ENCODE measurements around the gene CDC42BPG.

CDC42BPG gene

DNA sequence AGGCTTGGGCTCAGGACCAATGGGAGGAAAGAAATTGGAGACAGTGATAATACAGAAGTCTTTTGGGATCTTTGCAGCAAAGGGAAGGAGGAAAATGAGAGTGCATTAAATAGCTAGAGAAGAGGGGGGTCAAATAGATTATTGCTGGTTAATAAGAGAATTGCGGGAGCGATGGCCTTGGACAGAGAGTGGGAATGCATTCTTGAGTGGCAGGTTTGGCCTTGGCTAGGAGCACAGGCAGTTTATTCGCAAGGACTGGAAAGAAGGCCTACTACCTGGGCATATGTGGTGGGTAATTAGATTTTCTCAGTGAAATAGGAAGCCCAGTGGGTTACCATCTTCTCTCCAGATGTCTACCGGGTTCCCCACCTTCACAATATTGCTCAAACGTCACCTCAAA is 30.6 kb downstream of the CDC42BPG start:
- peaks cover 7% of the 10 kb centered on the region; the same call in 1 of the 2 replicates for H3F3A ChIP-seq (ENCODE audit: control insufficient read depth, insufficient read depth)
- H3K4me2 ChIP-seq (ENCODE audit: low read length) = no peak overlapping the region
- no peak overlapping the region for H3K4me3 ChIP-seq (ENCODE audit: low read length)
- no peaks in the 10 kb centered on the region for H3K27me3 ChIP-seq (ENCODE audit: control insufficient read depth, low read length)
- H3K9me3 ChIP-seq (ENCODE audit: control insufficient read depth, insufficient read depth, low read length) = no peaks in the 10 kb centered on the region
- peaks cover 6% of the 10 kb centered on the region; the same call in 1 of the 2 replicates for H3K36me3 ChIP-seq (ENCODE audit: control insufficient read depth, low read length)
- no peak for TF ChIP-seq EZH2phosphoT487 (IDR thresholded peaks at IDR 0.05; ENCODE audit: borderline replicate concordance, low read length)
- TF ChIP-seq, protein P1, sequence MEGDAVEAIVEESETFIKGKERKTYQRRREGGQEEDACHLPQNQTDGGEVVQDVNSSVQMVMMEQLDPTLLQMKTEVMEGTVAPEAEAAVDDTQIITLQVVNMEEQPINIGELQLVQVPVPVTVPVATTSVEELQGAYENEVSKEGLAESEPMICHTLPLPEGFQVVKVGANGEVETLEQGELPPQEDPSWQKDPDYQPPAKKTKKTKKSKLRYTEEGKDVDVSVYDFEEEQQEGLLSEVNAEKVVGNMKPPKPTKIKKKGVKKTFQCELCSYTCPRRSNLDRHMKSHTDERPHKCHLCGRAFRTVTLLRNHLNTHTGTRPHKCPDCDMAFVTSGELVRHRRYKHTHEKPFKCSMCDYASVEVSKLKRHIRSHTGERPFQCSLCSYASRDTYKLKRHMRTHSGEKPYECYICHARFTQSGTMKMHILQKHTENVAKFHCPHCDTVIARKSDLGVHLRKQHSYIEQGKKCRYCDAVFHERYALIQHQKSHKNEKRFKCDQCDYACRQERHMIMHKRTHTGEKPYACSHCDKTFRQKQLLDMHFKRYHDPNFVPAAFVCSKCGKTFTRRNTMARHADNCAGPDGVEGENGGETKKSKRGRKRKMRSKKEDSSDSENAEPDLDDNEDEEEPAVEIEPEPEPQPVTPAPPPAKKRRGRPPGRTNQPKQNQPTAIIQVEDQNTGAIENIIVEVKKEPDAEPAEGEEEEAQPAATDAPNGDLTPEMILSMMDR (IDR thresholded peaks at IDR 0.05; ENCODE audit: low read depth, low read length, poor library complexity, severe bottlenecking) = no peak
- H3K4me1 ChIP-seq (ENCODE audit: control insufficient read depth, low read length) = peaks cover 34% of the 10 kb centered on the region
- H3K9me2 ChIP-seq (replicated peaks; ENCODE audit: control insufficient read depth, low read length) = no peaks in the 10 kb centered on the region
- no peak overlapping the region for H3K27ac ChIP-seq (ENCODE audit: low read depth, low read length)
- no peaks in the 10 kb centered on the region for H4K20me1 ChIP-seq (ENCODE audit: control insufficient read depth, insufficient read depth, low read depth, low read length)
- H3K79me2 ChIP-seq (ENCODE audit: control insufficient read depth, low read length) = peaks cover 15% of the 10 kb centered on the region

DNA sequence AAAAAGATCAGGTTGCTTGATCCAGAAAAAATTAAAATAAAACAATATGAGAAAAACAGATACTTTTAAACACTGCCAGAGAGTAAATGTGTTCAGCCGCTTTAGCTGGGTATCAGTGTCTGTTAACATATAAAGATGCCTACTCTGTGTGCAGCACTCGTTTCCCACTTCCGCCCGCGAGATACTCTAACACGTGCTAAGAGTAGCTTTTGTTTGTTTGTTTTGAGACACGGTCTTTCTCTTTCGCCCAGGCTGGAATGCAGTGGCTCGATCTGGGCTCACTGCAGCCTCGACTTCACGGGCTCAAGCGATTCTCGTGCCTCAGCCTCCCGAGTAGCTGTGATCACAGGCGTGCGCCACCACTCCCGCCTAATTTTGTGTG is 33.6 kb downstream of the CDC42BPG start:
- H3F3A ChIP-seq (ENCODE audit: control insufficient read depth, insufficient read depth) = peaks cover 7% of the 10 kb centered on the region; the same call in 1 of the 2 replicates
- peaks cover 31% of the 10 kb centered on the region for H3K36me3 ChIP-seq (ENCODE audit: control insufficient read depth, low read length)
- H3K27ac ChIP-seq (ENCODE audit: low read depth, low read length) = peak overlapping the region; percentile 48
- no peaks in the 10 kb centered on the region for H3K9me3 ChIP-seq (ENCODE audit: control insufficient read depth, insufficient read depth, low read length)
- H4K20me1 ChIP-seq (ENCODE audit: control insufficient read depth, insufficient read depth, low read depth, low read length) = no peaks in the 10 kb centered on the region
- no peaks in the 10 kb centered on the region for H3K27me3 ChIP-seq (ENCODE audit: control insufficient read depth, low read length)
- no peaks in the 10 kb centered on the region for H3K9me2 ChIP-seq (replicated peaks; ENCODE audit: control insufficient read depth, low read length)
- peaks cover 27% of the 10 kb centered on the region for H3K79me2 ChIP-seq (ENCODE audit: control insufficient read depth, low read length)
- peak overlapping the region; percentile 96 for H3K4me2 ChIP-seq (ENCODE audit: low read length)
- H3K4me1 ChIP-seq (ENCODE audit: control insufficient read depth, low read length) = peaks cover 39% of the 10 kb centered on the region
- H3K4me3 ChIP-seq (ENCODE audit: low read length) = peak overlapping the region; percentile 88
- TF ChIP-seq, protein P1 (IDR thresholded peaks at IDR 0.05; ENCODE audit: low read depth, low read length, poor library complexity, severe bottlenecking) = no peak
- no peak for TF ChIP-seq EZH2phosphoT487 (IDR thresholded peaks at IDR 0.05; ENCODE audit: borderline replicate concordance, low read length)

DNA sequence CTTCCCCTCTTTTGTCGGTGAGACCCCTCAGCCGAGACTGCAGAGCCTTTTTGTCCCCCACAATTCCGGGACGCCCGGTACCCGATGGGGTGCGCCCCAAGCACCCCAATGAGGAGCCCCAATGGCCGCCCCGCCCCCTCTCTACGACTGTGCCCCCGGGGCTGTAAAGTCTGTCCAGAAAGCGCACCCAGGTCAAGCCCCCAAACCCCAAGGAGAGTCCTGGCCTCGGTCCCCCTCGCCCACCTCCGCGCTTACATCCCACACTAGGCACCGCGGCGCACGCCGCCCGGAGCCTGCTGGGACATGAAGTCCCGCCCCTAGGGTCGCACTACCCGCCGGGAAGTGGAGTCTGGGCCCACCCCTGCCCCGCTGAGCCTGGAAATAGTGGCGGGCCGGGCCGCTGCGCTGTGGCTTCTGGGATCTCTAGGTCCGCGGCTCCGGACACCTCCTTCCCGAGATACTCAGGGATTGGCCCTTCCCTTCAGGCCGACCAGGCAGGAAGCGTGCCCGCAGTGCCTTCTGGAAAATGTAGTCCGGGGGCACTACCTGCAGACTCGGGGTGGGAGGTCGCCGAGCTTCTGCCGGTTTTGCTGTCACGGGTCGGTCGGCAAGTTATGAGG is 34.1 kb downstream of the CDC42BPG start, which contains the start of gene MEN1:
Gene MEN1, minus strand, starts transcription at position 281 of the 620 bp plus-strand sequence. CDS start 442 bp downstream, outside the sequence.
- H3K4me1 ChIP-seq (ENCODE audit: control insufficient read depth, low read length) = peaks cover 36% of the 10 kb centered on the region
- no peaks in the 10 kb centered on the region for H4K20me1 ChIP-seq (ENCODE audit: control insufficient read depth, insufficient read depth, low read depth, low read length)
- peaks cover 36% of the 10 kb centered on the region for H3K36me3 ChIP-seq (ENCODE audit: control insufficient read depth, low read length)
- TF ChIP-seq, protein P1 (IDR thresholded peaks at IDR 0.05; ENCODE audit: low read depth, low read length, poor library complexity, severe bottlenecking) = no peak
- no peak for TF ChIP-seq EZH2phosphoT487 (IDR thresholded peaks at IDR 0.05; ENCODE audit: borderline replicate concordance, low read length)
- H3K9me2 ChIP-seq (replicated peaks; ENCODE audit: control insufficient read depth, low read length) = no peaks in the 10 kb centered on the region
- peak within 1 kb of the TSS; percentile 96 for H3K4me2 ChIP-seq (ENCODE audit: low read length)
- peaks cover 27% of the 10 kb centered on the region for H3K79me2 ChIP-seq (ENCODE audit: control insufficient read depth, low read length)
- H3K4me3 ChIP-seq (ENCODE audit: low read length) = peak within 1 kb of the TSS; percentile 88
- peak within 1 kb of the TSS; percentile 48 for H3K27ac ChIP-seq (ENCODE audit: low read depth, low read length)
- H3K27me3 ChIP-seq (ENCODE audit: control insufficient read depth, low read length) = no peaks in the 10 kb centered on the region
- no peaks in the 10 kb centered on the region for H3K9me3 ChIP-seq (ENCODE audit: control insufficient read depth, insufficient read depth, low read length)
- peaks cover 7% of the 10 kb centered on the region; the same call in 1 of the 2 replicates for H3F3A ChIP-seq (ENCODE audit: control insufficient read depth, insufficient read depth)
